CD4-positive, alpha-beta T cell (primary cell): ENCODE data around the gene CFAP410. TPM values are rescaled to one million over a fixed set of nuclear protein-coding genes. Genes with fewer than 3 reads are reported as not detected.
"Not testable (repeated sequence)": the region's sequence is repeated elsewhere in the genome, so short reads cannot be mapped to it uniquely, and the experiment has no call there.

Source experiments
- ATAC-seq: fragments of 200-7000 bp; cut with Tn5 transposase; one replicate; pipeline ENCODE4 v1.10.0; 2022; ENCODE audit warnings: mild to moderate bottlenecking; ENCODE audit not compliant: poor library complexity
- CTCF ChIA-PET: fragments of 350-600 bp; sonication (Branson Sonifier 250); formaldehyde crosslinking; loops from one replicate; lab custom pipeline; 2021; ENCODE audit warnings: antibody characterized with exemption, inconsistent platforms; lab: Charles Lee
- POLR2A ChIA-PET: fragments of 350-600 bp; sonication (Branson Sonifier 250); formaldehyde crosslinking; loops from one replicate; lab custom pipeline; 2021; ENCODE audit warnings: antibody characterized with exemption, inconsistent platforms; lab: Charles Lee
- DNase-seq, 14 experiments: peaks; one replicate each; pipeline ENCODE4 v3.0.0-alpha.2; 2013 to 2020; ENCODE audit warnings: mixed read lengths in 2 of 14
- H3K27ac ChIP-seq, 2 donors: one replicate each; pipeline versions ENCODE4 v1.5.1 to v1.7.0; 2013; ENCODE audit warnings: low read length in 2 of 2, low read depth in 1 of 2, mild to moderate bottlenecking in 1 of 2
- H3K27me3 ChIP-seq, 2 experiments: 1 replicate in 1 of 2; 2 replicates in 1 of 2; pipeline versions ENCODE4 v1.6.1 to v1.7.0; 2013; ENCODE audit warnings: low read length in 2 of 2, control low read depth in 1 of 2, mild to moderate bottlenecking in 1 of 2, moderate library complexity in 1 of 2; ENCODE audit not compliant: insufficient read depth in 2 of 2, control insufficient read depth in 1 of 2
- H3K36me3 ChIP-seq: one replicate; pipeline ENCODE4 v1.6.1; 2013; ENCODE audit warnings: low read length, control low read depth; ENCODE audit not compliant: insufficient read depth
- H3K4me1 ChIP-seq: one replicate; pipeline ENCODE4 v1.6.1; 2013; ENCODE audit warnings: low read length, control low read depth; ENCODE audit not compliant: insufficient read depth
- H3K4me3 ChIP-seq: one replicate; pipeline ENCODE4 v1.5.1; 2013; ENCODE audit warnings: mild to moderate bottlenecking, low read length, moderate library complexity
- H3K9me3 ChIP-seq, 2 experiments: 1 replicate in 1 of 2; 2 replicates in 1 of 2; pipeline versions ENCODE4 v1.6.1 to v1.7.0; 2013; ENCODE audit warnings: low read length in 2 of 2, mild to moderate bottlenecking in 2 of 2, control low read depth in 1 of 2, moderate library complexity in 1 of 2; ENCODE audit not compliant: control insufficient read depth in 1 of 2, insufficient read depth in 1 of 2
- H3K27ac Mint-ChIP-seq: one replicate; pipeline ENCODE4 v1.8.0; 2020; ENCODE audit warnings: mixed read lengths
- H3K27me3 Mint-ChIP-seq: one replicate; pipeline ENCODE4 v1.8.0; 2021; ENCODE audit warnings: mixed read lengths
- H3K36me3 Mint-ChIP-seq: one replicate; pipeline ENCODE4 v1.8.0; 2021; ENCODE audit warnings: low read depth, mixed read lengths
- H3K4me1 Mint-ChIP-seq: one replicate; pipeline ENCODE4 v1.8.0; 2021; ENCODE audit warnings: low read depth, mixed read lengths
- H3K4me3 Mint-ChIP-seq: one replicate; pipeline ENCODE4 v1.8.0; 2020; ENCODE audit warnings: mild to moderate bottlenecking, mixed read lengths
- H3K9me3 Mint-ChIP-seq: one replicate; pipeline ENCODE4 v1.8.0; 2020; ENCODE audit warnings: mixed read lengths
- CTCF ChIP-seq: fragments of 200-600 bp; IDR thresholded peaks from one replicate; pipeline ENCODE4 v1.8.0; 2022; ENCODE audit warnings: antibody characterized with exemption, mild to moderate bottlenecking
- intact Hi-C, 2 experiments: fragments of 100-400 bp; cut with DNase I in 1 of 2; cut with micrococcal nuclease in 1 of 2; formaldehyde crosslinking; loops; one replicate each; pipeline versions ENCODE4 v1.15.1 to v1.9.0; 2023 to 2025; cut with DNase I, micrococcal nuclease
- total RNA-seq, 174 experiments: library from RNA in 2 of 174; stranded (reverse) in 2 of 174; gene quantifications; one replicate each; pipeline ENCODE4 v1.2.3 and lab custom pipeline; 2021 to 2026

Gene CFAP410
- total RNA-seq, 2 experiments from 2014 or later = 50.1 to 51.6 TPM

DNA sequence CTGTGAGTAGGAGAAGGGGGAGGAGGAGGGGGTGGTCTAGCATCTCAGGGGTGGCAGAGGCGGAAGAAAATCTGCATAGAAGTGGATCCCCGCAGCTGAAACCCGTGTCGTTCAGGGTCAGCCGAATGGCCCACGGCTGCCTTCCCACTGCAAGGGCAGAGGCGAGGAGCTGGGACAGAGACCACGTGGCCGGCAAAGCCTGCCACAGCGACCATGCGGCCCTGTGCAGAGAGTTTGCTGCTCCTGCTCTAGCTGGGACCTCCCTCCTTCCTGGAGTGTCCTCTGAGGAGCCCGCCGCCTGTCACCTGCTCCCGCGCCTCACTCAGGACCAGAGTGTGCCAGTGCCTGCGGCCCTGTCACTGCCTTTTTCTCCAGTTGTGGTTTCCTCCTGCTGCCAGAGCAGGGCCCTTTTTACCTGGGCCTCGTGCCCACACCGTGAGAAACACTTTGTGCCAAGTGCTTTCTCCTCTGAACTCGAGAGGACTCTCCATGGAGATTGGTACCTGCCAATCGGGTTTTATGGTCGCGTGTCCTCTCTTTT, 8.8 kb upstream of the CFAP410 start:
- ChIA-PET CTCF (no interaction called here), POLR2A (no interaction called here)
- no peaks in the 10 kb centered on the region for H3K36me3 Mint-ChIP-seq

DNA sequence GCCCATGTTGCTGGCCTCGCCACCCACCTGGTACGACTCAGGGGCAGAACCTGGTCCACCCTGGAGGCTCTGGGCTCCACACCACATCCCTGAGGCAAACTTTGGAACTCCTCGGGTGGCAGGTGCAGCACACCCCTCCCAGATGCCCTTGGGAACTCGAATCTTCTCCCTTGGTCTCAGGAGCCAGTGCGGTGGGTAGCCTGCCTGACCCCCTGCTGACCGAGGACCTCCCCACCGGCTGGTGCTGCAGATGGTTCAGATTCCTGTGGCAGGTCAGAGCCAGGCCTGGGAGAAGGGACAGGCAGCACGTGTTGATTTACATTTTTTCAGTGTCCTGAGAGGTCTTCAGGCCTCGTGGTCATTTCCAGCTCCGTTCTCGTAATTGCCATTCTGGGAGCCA, 6.3 kb upstream of the CFAP410 start:
- Mint-ChIP-seq H3K4me3 (no peak overlapping the region), H3K4me1 (peaks cover 3% of the 10 kb centered on the region), H3K27me3 (peaks cover 4% of the 10 kb centered on the region), H3K36me3 (no peaks in the 10 kb centered on the region), H3K27ac (no peak overlapping the region), H3K9me3 (no peaks in the 10 kb centered on the region)
- Histone ChIP-seq H3K27ac (no peak overlapping the region), H3K36me3 (no peaks in the 10 kb centered on the region), H3K4me3 (no peak overlapping the region), H3K9me3 (peaks cover 0 to 5% of the 10 kb centered on the region in 2 experiments), H3K27me3 (peaks cover 8% of the 10 kb centered on the region in 2 experiments), H3K4me1 (no peaks in the 10 kb centered on the region)
- ChIA-PET CTCF (no interaction called here), POLR2A (no interaction called here)
- no peak for ATAC-seq
- TF ChIP-seq CTCF = no peak
- DNase-seq = no peak
- intact Hi-C loops = no loop called here

More for the DNA sequence above, 8.8 kb upstream of the CFAP410 start:
- peaks cover 0 to 5% of the 10 kb centered on the region in 2 experiments for H3K9me3 ChIP-seq
- H3K36me3 ChIP-seq = no peaks in the 10 kb centered on the region
- intact Hi-C loops = no loop called here
- peaks cover 23% of the 10 kb centered on the region for H3K4me1 ChIP-seq
- H3K9me3 Mint-ChIP-seq = no peaks in the 10 kb centered on the region
- H3K27me3 Mint-ChIP-seq = peaks cover 9% of the 10 kb centered on the region
- no peak overlapping the region for H3K4me3 ChIP-seq
- H3K27ac ChIP-seq = no peak overlapping the region
- DNase-seq (no peak), ATAC-seq (no peak)
- H3K27me3 ChIP-seq = peaks cover 15 to 19% of the 10 kb centered on the region in 2 experiments
- TF ChIP-seq CTCF = no peak
- H3K27ac Mint-ChIP-seq = no peak overlapping the region
- H3K4me3 Mint-ChIP-seq = no peak overlapping the region
- peaks cover 10% of the 10 kb centered on the region for H3K4me1 Mint-ChIP-seq

DNA sequence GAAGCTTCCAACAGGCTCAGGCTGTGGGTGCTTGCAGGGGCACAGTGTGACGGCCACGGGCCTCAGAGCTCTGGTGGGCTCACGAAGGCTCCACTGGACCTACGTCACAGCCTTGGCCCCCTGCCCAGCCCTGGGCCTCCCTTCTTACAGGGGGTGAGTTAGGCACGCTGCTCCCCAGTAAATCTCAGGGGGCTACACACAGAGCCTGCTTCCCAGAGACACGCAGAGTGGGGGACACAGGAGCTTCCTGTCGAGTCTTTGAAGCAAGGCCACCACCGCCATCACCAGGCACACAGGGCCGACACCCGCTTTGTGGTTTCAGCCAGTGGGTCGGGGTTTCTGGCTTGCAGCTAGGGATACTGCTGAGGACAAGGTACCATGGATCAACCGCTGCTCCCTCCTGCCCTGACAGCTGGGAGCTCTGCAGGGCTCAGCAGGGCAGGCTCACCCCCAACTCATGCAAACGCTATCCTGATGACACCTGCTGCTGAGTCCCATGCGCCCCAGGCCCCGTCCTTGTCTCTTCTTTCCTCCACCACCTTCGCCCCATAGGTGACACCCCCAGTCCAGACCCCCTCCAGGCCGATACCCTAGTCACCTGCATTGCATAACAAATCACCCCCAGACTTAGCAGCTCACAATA, 5.5 kb upstream of the CFAP410 start:
- Histone ChIP-seq H3K9me3 (peaks cover 0 to 5% of the 10 kb centered on the region in 2 experiments), H3K4me1 (peaks cover 8% of the 10 kb centered on the region), H3K27ac (no peak overlapping the region), H3K36me3 (no peaks in the 10 kb centered on the region), H3K4me3 (no peak overlapping the region), H3K27me3 (peaks cover 6 to 8% of the 10 kb centered on the region in 2 experiments)
- DNase-seq (no peak), ATAC-seq (no peak)
- Mint-ChIP-seq H3K4me3 (no peak overlapping the region), H3K27ac (no peak overlapping the region), H3K9me3 (no peaks in the 10 kb centered on the region), H3K36me3 (peaks cover 3% of the 10 kb centered on the region), H3K4me1 (peaks cover 8% of the 10 kb centered on the region), H3K27me3 (peaks cover 4% of the 10 kb centered on the region)
- ChIA-PET POLR2A (no interaction called here), CTCF (no interaction called here)
- no peak for TF ChIP-seq CTCF
- intact Hi-C loops = no loop called here

GRCh38 chr21:44342981-44343380, 3.8 kb upstream of the CFAP410 start:
- H3K27me3 Mint-ChIP-seq, H3K4me3 Mint-ChIP-seq, ATAC-seq, CTCF ChIA-PET, H3K9me3 ChIP-seq, H3K27me3 ChIP-seq, DNase-seq, POLR2A ChIA-PET, H3K36me3 ChIP-seq, H3K9me3 Mint-ChIP-seq, H3K4me3 ChIP-seq, intact Hi-C loops, H3K27ac ChIP-seq: not testable (repeated sequence)
- H3K27ac Mint-ChIP-seq = peak overlapping the region; percentile 51
- peaks cover 16% of the 10 kb centered on the region for H3K36me3 Mint-ChIP-seq
- peaks cover 16% of the 10 kb centered on the region for H3K4me1 ChIP-seq
- peaks cover 15% of the 10 kb centered on the region for H3K4me1 Mint-ChIP-seq

DNA sequence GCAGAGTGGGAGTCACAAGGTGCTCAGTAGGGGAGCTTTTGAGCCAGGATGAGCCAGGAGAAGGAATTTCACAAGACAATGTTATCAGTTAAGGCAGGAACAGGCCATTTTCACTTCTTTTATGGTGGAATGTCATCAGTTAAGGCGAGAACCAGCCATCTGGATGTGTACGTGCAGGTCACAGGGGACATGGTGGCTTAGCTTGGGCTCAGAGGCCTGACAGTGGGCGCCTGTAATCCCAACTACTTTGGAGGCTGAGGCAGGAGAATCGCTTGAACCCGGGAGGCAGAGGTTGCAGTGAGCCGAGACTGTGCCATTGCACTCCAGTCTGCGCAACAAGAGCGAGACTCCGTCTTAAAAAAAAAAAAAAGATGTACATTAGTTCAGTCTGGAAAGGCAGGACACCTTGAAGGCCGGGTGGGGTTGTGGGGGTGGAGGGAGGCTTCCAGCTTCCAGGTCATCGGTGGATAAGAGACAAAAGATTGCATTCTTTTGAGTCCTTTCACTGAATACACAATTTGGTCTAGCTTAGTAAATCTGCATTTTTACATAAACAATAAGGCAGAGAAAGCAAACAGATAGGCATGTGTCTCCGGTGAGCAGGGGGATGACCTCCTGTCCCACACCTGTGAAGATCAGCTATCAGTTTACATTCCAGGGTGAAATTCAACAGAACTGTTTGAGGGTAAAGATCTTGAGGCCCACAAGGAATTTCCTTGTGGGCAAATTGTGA, 2.7 kb upstream of the CFAP410 start:
- H3K4me1 ChIP-seq = peaks cover 18% of the 10 kb centered on the region
- H3K9me3 Mint-ChIP-seq, ATAC-seq, H3K27me3 Mint-ChIP-seq, H3K9me3 ChIP-seq, H3K36me3 ChIP-seq, intact Hi-C loops, H3K27ac Mint-ChIP-seq, H3K27me3 ChIP-seq, CTCF ChIA-PET, H3K27ac ChIP-seq, H3K4me3 ChIP-seq, DNase-seq, H3K4me3 Mint-ChIP-seq: not testable (repeated sequence)
- Mint-ChIP-seq H3K36me3 (peaks cover 27% of the 10 kb centered on the region), H3K4me1 (peaks cover 25% of the 10 kb centered on the region)
- POLR2A ChIA-PET = interaction anchor here (1.2 to 1.5 kb wide), 2 partner anchors 12 to 13 kb away, joined by 4 read pairs; partner anchors contain the start of gene TRPM2
